ENCODE data around the gene ZNF587. TPM values are rescaled to one million over a fixed set of nuclear protein-coding genes. Genes with fewer than 3 reads are reported as not detected.

The ZNF587 gene
- total and polyA plus RNA-seq, 2 of the 13 experiments (the other 11 are each of a cell fraction or from before 2014, with no cell fraction given) = 8.7 to 17.5 TPM

DNA sequence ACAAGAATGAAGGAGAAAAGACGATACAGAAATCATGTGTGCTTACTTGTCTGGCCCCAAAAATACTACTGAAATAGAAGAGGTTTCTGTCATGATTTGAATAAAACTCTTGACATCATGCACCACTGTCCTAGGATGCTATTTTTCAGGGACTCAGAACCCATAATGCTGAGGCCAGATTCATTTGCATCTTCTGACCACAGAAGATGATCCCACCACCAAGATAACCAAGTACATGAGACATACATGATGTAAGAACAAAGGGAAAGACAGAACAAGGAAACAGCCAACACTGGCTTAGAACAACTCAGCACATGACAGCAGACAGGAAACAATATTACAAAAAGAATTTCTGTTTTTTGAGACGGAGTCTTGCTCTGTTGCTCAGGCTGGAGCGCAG lies 37.4 kb upstream of the ZNF587 start:
- no peak for FAIRE-seq
- Histone ChIP-seq H3K36me3 (replicated peaks in 1 of 2; ENCODE audit: control insufficient read depth in 1 of 2, insufficient read depth in 2 of 2, low read length in 2 of 2) (peaks cover 7 to 23% of the 10 kb centered on the region in 2 experiments; a peak in 4 of 5 replicates), H3K27ac (ENCODE audit: extremely low read length, insufficient read depth, low read length) (no peak overlapping the region), H2AFZ (ENCODE audit: low read length) (no peak overlapping the region), H3K4me1 (ENCODE audit: insufficient read depth, low read length) (peaks cover 57% of the 10 kb centered on the region), H3K79me2 (ENCODE audit: insufficient read depth, low read length) (peaks cover 20% of the 10 kb centered on the region), H4K20me1 (ENCODE audit: insufficient read depth, low read length) (peaks cover 3% of the 10 kb centered on the region; the same call in 1 of the 2 replicates), H3K27me3 (ENCODE audit: control insufficient read depth in 1 of 2, insufficient read depth in 2 of 2, low read length in 2 of 2) (no peaks in the 10 kb centered on the region; a peak in 1 of 5 replicates), H3K4me2 (ENCODE audit: low read depth, low read length) (no peak overlapping the region), H3K9ac (ENCODE audit: insufficient read depth, low read depth, low read length) (no peak overlapping the region), H3K4me3 (replicated peaks in 1 of 3; ENCODE audit: insufficient read depth in 1 of 3, low read depth in 2 of 3, low read length in 3 of 3) (no peak overlapping the region), H3K9me3 (ENCODE audit: low read length) (no peaks in the 10 kb centered on the region)
- POLR2A ChIA-PET = no interaction called here
- BruUV-seq (replicated peaks) = no TSS peak
- no peak for ATAC-seq
- CTCF ChIA-PET (ENCODE audit: low intra/inter-chr PET ratio, low total read pairs) = no interaction called here
- DNase-seq (ENCODE audit: low spot score) = no peak
- 97% methylated on average over 3 of the region's 3 CpGs for WGBS (ENCODE audit: low lambda C conversion rate)
- intact Hi-C loops (cut with micrococcal nuclease; ENCODE audit: unreplicated experiment) (no loop called here), in situ Hi-C loops (cut with HindIII; ENCODE audit: extremely low pct_ligation_motif_present, low pct_unique_long_range_greater_than_20kb) (no loop called here)
- TF ChIP-seq, protein P1, sequence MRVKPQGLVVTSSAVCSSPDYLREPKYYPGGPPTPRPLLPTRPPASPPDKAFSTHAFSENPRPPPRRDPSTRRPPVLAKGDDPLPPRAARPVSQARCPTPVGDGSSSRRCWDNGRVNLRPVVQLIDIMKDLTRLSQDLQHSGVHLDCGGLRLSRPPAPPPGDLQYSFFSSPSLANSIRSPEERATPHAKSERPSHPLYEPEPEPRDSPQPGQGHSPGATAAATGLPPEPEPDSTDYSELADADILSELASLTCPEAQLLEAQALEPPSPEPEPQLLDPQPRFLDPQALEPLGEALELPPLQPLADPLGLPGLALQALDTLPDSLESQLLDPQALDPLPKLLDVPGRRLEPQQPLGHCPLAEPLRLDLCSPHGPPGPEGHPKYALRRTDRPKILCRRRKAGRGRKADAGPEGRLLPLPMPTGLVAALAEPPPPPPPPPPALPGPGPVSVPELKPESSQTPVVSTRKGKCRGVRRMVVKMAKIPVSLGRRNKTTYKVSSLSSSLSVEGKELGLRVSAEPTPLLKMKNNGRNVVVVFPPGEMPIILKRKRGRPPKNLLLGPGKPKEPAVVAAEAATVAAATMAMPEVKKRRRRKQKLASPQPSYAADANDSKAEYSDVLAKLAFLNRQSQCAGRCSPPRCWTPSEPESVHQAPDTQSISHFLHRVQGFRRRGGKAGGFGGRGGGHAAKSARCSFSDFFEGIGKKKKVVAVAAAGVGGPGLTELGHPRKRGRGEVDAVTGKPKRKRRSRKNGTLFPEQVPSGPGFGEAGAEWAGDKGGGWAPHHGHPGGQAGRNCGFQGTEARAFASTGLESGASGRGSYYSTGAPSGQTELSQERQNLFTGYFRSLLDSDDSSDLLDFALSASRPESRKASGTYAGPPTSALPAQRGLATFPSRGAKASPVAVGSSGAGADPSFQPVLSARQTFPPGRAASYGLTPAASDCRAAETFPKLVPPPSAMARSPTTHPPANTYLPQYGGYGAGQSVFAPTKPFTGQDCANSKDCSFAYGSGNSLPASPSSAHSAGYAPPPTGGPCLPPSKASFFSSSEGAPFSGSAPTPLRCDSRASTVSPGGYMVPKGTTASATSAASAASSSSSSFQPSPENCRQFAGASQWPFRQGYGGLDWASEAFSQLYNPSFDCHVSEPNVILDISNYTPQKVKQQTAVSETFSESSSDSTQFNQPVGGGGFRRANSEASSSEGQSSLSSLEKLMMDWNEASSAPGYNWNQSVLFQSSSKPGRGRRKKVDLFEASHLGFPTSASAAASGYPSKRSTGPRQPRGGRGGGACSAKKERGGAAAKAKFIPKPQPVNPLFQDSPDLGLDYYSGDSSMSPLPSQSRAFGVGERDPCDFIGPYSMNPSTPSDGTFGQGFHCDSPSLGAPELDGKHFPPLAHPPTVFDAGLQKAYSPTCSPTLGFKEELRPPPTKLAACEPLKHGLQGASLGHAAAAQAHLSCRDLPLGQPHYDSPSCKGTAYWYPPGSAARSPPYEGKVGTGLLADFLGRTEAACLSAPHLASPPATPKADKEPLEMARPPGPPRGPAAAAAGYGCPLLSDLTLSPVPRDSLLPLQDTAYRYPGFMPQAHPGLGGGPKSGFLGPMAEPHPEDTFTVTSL (CRISPR knock-in tag; IDR thresholded peaks at IDR 0.05; ENCODE audit: borderline replicate concordance) = no peak
- no peak for TF ChIP-seq RFX5 (IDR thresholded peaks at IDR 0.05; ENCODE audit: low read depth, low read length)
- no peak for TF ChIP-seq ZEB1 (IDR thresholded peaks at IDR 0.05; ENCODE audit: insufficient replicate concordance, low read depth)
- TF ChIP-seq, protein P2, sequence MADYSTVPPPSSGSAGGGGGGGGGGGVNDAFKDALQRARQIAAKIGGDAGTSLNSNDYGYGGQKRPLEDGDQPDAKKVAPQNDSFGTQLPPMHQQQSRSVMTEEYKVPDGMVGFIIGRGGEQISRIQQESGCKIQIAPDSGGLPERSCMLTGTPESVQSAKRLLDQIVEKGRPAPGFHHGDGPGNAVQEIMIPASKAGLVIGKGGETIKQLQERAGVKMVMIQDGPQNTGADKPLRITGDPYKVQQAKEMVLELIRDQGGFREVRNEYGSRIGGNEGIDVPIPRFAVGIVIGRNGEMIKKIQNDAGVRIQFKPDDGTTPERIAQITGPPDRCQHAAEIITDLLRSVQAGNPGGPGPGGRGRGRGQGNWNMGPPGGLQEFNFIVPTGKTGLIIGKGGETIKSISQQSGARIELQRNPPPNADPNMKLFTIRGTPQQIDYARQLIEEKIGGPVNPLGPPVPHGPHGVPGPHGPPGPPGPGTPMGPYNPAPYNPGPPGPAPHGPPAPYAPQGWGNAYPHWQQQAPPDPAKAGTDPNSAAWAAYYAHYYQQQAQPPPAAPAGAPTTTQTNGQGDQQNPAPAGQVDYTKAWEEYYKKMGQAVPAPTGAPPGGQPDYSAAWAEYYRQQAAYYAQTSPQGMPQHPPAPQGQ (CRISPR knock-in tag; IDR thresholded peaks at IDR 0.05; ENCODE audit: borderline replicate concordance) = no peak
- no peak for TF ChIP-seq ZFP36 (IDR thresholded peaks at IDR 0.05; ENCODE audit: borderline replicate concordance, low read depth, low read length, partially characterized antibody)
- TF ChIP-seq, protein P3, sequence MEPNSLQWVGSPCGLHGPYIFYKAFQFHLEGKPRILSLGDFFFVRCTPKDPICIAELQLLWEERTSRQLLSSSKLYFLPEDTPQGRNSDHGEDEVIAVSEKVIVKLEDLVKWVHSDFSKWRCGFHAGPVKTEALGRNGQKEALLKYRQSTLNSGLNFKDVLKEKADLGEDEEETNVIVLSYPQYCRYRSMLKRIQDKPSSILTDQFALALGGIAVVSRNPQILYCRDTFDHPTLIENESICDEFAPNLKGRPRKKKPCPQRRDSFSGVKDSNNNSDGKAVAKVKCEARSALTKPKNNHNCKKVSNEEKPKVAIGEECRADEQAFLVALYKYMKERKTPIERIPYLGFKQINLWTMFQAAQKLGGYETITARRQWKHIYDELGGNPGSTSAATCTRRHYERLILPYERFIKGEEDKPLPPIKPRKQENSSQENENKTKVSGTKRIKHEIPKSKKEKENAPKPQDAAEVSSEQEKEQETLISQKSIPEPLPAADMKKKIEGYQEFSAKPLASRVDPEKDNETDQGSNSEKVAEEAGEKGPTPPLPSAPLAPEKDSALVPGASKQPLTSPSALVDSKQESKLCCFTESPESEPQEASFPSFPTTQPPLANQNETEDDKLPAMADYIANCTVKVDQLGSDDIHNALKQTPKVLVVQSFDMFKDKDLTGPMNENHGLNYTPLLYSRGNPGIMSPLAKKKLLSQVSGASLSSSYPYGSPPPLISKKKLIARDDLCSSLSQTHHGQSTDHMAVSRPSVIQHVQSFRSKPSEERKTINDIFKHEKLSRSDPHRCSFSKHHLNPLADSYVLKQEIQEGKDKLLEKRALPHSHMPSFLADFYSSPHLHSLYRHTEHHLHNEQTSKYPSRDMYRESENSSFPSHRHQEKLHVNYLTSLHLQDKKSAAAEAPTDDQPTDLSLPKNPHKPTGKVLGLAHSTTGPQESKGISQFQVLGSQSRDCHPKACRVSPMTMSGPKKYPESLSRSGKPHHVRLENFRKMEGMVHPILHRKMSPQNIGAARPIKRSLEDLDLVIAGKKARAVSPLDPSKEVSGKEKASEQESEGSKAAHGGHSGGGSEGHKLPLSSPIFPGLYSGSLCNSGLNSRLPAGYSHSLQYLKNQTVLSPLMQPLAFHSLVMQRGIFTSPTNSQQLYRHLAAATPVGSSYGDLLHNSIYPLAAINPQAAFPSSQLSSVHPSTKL (CRISPR knock-in tag; IDR thresholded peaks at IDR 0.05) = no peak
- TF ChIP-seq, protein P4, sequence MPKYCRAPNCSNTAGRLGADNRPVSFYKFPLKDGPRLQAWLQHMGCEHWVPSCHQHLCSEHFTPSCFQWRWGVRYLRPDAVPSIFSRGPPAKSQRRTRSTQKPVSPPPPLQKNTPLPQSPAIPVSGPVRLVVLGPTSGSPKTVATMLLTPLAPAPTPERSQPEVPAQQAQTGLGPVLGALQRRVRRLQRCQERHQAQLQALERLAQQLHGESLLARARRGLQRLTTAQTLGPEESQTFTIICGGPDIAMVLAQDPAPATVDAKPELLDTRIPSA (CRISPR knock-in tag; IDR thresholded peaks at IDR 0.05; ENCODE audit: borderline replicate concordance) = no peak
- TF ChIP-seq, protein P5, sequence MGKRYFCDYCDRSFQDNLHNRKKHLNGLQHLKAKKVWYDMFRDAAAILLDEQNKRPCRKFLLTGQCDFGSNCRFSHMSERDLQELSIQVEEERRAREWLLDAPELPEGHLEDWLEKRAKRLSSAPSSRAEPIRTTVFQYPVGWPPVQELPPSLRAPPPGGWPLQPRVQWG (CRISPR knock-in tag; IDR thresholded peaks at IDR 0.05; ENCODE audit: borderline replicate concordance, low read depth) = no peak
- TF ChIP-seq DMAP1 (CRISPR knock-in tag; IDR thresholded peaks at IDR 0.05) = no peak
- TF ChIP-seq EHMT2 (IDR thresholded peaks at IDR 0.05; ENCODE audit: borderline replicate concordance, low read depth, low read length) = no peak
- TF ChIP-seq REPIN1 (CRISPR knock-in tag; IDR thresholded peaks at IDR 0.05; ENCODE audit: borderline replicate concordance, low read depth) = no peak
